Stimulated activated CD4-positive, alpha-beta T cell treated with anti-CD3 and anti-CD28 coated beads, Interleukin-2, amount 100 ng/mL, for 48 hours (primary cell): ENCODE results near the gene ZBTB12.
A peak's percentile ranks its signal among the peaks of the same experiment; 100 is the strongest.

Source experiments
- DNase-seq, 2 donors: peaks; one replicate each; pipeline ENCODE4 v3.0.0-alpha.2; 2020

Gene ZBTB12

DNA sequence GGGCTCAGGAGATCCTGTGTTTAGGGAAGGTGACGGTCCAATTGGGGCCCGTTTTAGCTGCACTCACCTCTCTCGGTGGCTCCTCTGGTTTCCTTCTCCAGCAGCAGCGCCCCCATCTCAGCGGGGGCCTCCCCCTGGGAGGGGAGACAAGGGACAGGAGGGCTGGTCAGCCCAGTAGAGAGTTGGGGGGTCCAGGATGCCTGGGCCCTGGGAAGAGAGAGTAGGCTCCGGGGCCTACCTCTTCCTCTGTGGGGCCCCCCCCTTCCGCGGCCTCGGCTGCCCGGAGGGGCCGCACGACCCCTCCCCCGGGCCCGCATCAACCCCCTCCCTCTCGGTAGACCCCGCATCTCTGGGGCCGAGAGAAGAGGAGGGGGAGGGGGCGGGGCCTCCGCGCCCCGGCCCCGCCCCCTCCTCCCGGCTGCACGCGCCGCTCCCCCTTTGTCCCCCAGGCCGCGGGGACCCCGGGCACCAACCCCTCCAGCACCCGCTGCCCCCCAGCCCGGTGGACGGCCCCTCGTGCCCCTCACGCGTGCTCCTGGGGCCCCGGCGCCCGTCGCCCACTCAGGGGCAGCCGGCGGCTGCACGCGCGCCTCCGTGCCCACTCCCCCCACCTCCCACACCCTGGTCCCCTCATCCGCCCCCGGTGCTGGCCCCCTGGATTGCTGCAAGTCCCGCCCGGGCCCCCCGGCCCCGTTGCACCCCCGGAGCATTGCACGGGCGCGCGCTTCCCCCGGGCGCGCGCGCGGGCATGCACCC lies 4.9 kb downstream of the ZBTB12 start:
- no peak for DNase-seq

DNA sequence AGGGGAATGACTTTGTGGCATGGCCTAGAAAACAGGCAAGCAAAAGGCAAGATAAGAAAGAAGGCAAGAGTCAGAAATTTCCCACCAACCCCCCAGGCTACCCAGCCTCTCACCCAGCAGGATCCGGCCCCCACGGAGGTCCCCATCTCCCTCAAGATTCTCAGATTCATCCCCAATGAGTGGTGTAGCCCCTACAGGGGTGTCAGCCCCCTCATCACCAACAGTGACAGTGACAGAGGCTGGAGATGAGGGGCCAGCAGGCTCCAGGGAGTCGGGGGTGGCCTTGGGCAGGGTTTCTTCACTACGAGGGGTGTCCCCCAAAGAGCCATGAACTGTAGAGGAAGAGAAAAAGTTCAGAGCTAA lies 5.4 kb downstream of the ZBTB12 start:
- no peak for DNase-seq

DNA sequence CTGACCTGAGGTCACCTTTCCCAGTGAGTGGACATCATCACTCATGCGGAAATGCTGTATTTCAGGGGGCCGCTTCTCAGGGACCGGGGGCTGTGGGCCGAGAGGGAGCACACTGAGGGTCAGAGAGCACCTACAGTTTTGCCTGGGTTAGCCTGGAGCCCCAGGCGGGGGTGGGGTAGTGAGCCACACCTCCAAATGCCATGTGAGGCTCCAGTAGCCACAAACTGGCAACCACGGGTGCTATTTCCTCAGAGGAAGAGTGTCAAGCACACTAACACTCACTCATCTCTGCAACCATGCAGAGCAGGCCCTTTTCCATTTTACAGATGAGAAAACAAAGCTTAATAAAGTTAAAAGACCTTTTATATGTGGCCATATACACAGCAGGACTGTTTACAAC lies 9.1 kb downstream of the ZBTB12 start:
- DNase-seq = no peak

DNA sequence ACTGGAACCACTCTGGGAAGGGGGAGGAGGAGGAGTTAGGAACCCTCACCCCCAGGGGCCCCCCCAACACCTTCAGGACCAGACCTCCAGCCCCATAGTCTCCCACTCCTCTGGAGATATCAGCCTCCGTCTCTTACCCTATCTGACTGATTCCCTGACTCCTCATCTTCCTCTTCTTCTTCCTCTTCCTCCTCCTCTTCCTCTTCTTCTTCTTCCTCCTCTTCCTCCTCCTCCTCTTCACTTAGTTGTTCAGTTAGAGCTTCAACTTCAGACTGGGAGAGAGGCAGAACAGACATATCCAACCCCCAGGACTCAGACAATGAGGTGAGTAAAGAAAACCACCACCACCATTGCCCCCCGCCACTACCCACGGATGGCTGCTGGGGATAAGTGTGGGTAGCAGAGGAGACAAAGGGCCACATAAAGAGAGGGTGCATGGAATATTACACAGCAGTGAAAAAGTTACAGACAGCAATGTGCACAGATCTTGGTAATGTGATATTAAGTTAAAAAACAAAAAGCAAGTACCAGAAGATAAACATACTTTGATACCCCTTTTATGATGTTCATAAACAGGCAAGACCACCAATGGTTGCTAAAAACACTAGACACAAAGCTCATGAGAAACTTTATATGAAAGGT lies 12.4 kb downstream of the ZBTB12 start:
- DNase-seq = no peak

DNA sequence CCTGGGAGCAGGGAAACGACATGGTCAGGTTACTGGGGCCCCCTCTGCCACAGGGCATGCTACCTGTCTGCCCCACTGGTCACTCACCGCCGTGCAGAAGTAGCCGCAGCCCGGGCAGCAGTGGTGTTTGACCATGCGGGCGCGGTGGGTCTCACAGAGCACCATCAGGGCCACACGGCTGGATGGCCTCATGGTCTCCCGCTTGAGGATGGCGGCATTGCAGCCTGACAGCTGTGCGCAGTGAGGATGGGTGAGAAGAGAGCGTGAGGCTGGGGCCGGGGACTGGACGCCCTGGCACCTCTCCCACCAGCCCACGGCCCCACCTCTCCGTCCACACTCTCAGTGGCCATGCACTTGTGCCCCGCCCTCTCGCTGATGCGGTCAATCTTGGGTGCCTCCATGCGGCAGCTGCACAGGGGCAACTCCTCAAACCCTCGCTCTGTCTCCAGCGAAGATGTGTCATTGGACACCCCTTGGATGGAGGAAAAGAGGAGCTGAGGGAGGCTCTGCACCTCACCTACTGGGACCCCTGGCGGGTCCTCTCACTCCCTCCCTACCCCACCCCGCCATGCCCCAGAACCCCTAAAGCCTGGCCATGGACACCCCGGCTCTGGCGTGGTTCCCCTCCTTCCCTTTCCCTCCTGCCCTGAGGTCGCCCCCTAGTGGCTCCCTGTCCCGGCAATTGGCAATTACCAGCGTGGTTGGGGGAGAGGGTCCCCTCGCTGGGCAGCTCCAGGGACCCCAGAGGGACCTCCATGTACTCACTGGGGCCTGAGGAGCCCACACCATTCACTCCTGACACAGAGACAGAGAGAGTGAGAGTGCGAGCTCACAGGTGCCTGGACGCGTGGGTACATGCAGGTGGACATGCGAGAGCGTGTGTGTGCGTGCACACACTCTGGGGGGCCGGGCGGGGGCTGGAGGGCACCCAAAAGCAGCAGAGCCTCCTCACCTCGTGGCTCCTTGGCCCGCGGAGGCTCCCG lies 13.3 kb downstream of the ZBTB12 start:
- DNase-seq = peak; percentile 52 to 62

DNA sequence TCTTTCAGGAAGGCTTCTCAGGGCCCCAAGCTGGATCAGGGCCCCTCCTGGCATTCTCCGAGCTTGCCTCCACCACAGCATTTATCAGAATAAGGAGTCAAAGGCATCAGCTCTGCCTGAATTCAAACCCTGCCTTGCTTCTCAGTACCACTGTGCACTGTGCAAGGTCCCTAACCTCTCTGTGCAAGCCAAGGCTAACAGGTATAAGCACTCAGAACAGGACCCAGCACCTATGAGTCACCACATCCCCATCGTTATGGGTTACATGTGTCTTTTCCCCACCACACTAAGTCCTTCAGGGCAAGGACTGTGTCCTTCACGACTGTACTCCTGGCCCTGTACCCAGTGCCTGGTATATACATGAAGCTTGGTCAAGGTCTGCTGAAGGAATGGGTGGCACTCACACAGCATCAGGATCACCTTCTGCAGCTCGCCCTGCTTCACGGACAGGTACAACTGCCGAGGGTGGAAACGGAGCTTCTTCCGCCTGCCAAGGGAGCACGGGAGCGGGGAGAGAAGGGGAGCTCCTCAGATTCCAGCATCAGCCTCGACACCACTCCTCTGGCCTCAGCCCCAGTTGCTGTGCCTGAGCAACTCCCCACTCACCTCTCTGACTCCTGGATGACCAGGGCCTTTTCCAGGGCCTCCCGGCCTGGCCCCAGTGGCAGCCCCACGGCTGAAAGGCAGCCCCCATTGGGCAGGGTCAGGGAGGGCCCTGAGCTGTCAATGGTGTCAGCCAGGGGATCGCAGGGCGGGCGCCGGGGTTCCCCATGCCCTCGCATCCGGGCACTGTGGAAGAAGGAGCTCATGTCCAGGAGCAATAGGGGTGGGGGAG lies 14.5 kb downstream of the ZBTB12 start:
- no peak for DNase-seq

DNA sequence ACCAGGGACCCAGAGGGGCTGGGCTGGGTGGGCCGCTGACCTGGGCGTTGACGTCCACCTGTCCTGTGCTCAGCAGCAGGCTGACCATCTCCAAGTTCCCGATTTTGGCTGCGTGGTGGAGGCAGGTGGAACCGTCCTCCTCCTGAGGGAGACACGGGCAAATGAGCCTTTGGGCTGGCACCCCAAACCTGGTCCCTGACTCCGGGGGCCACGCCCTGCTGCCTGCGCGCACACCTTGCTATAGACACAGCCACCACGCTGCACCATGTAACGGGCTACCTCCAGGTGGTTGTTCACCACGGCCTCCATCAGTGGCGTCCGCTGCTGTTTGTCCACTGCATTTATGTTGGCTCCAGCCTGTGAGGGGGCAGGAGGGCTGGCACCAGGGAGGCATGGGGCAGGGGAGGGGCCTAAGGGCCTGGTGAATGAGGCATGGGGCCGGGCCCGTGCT lies 15.3 kb downstream of the ZBTB12 start:
- no peak for DNase-seq

DNA sequence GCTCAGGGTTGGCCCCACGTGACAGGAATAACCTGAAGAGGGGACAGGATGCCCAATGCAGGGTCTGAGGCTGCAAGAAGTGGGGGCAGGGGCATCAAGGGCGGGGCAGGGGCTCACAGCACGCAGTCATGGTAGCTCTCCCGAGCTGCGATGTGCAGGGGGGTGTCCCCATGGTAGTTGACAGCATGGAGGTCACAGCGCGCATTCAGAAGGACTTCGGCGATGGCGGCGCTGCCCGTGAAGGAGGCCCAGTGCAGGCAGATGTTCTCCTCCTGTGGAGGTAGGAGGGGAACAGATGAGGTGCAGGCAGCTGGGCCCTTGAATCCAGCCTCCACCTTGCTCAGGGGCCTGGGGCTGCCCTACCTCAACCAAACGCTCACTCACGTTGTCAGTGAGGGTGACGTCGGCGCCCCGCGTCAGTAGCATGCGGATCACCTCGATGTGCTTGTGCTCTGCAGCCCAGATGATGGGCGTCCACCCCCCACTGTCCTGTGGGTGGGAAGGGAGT lies 17.3 kb downstream of the ZBTB12 start:
- no peak for DNase-seq

DNA sequence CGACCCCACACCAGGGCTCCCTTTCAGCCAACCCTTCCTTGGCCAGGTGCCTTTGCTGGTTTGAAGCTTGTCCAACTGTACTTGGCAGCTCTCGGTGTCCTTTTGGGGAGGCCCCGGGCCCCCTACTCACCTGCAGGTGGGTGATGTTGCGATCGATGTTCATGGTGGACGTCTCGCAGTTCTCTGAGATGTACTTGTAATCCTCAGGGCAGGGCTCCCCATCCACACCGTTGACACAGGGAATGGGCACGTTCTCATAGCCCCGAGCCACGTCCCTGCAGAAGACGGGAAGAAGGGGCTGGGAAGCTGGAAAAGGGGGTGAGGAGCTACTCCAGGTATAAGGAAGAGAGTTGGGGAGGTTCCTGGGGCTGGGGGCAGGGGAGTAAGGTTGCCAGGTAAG lies 18.2 kb downstream of the ZBTB12 start:
- no peak for DNase-seq

DNA sequence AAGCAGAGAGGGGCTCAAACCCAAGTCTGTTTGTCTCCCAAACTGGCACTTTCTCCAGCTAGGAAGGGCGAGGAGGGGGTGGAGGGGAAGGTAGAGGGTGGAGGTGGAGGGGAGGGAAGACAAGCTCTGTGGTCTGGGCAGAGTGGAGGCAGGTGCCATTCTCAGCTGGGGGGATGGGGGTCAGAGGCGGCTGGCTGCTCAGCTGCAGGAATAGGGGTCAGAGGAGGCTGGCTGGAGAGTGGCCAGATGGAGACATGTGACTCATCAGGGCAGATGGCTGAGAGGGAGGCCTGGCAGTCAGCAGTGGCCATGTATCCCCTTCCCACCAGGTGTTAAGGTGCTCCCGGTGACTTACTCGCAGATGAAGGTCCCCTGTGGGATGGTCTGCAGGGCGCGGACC lies 19.5 kb downstream of the ZBTB12 start:
- DNase-seq = no peak

DNA sequence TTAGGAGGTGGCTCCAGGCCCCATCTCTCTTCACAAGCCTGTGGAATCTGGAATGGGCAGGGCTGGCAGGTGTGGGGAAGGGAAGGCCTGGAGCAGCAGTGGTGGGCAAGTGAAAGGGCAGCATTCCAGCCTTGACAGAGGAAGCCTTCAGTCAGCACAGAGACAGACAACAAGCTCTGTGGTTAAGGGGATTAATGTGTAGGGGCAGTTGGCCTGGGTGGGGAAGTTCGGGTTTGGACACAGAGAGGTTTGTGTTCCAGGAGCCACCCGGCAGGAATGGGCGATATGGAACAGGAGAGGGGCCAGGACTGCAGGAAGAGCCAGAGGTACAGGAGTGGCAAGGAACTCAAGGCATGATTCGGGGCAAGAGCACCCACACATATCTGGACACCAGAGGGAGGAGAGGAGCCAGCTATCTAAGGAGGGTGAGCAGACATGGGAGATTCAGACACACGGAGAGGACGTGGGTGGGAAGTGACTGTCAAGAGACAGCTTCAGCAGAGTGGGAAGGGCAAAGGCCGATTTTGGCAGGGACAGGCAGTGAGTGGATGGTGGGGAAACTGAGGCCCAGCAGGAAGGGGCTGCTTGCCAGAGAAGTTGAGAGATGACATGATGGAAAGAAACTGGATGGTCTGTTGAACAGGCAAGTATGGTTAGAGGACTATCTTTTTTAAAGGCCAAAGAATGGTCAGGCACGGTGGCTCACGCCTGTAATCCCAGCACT lies 20.6 kb downstream of the ZBTB12 start:
- DNase-seq = no peak

DNA sequence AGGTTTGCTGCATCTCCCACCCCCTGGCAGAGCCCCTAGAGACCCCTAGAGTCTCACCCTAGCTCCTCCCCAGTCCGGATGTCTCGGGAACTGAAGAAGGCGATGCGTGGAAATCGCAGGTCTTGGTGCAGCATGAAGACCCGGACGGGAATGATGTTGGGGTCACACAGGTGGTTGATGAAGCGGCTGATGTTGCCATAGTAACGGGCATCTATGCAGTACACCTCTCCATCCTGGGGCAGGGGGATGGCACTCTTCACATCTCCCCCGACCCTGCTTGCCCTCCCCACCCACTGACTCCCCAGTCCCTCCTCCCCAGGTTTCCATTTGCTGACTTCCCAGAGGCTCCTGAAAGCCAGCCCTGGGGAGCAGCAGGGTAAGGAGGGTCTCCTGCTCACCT lies 21.3 kb downstream of the ZBTB12 start:
- DNase-seq = no peak

DNA sequence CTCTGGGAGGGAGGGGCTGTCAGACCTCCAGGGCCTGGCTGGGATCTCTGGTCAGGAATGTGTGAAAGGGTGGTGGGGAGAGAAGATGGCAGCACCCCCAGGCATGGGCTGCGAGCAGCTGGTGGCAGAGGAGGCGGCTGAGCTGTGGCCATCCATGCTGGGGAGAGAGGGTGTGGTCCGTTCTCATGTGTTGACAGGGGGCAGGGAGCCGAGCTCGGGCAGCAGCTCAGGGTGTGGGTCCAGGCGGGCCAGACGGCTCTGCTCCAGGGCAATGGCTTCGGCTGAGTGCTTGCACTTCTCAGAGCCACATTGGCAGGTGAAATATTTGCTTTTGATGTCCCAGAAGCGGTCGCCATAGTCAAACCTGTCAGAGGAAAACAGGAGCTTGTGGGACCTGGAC lies 22.0 kb downstream of the ZBTB12 start:
- no peak for DNase-seq

DNA sequence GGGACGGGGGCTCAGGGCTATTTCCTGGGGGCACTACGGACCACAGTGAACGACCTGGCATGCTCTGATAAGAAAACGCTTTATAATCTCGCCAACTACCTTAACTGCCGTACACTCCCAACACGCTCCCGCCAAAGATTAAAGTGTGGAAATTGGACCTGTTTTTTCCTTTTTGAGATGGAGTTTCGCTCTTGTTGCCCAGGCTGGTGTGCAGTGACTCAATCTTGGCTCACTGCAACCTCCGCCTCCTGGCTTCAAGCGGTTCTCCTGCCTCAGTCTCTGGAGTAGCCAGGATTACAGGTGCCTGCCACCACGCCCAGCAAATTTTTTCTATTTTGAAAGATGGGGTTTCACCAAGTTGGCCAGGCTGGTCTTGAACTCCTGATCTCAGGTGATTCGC lies 22.7 kb downstream of the ZBTB12 start:
- no peak for DNase-seq

DNA sequence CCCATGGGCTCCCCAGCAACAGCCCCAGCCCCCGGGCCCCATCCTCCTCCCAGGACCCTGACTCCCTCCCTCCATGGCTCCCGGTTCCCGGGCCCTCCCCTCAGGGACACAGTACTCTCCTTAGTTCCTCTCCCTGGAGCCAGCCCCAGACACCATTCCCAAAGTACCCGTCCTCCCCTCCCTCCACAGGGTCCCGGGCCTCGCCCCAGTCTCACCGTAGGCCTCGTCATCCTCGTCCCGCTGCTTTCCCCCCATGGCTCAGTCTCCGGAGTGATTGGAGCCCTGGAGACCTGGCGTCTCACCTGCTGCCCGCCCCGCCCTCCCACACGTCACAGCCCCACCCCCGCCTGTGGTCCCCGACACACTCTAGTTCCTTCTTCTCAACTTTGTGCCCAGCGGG lies 23.2 kb downstream of the ZBTB12 start, which contains the start of gene SLC44A4:
TSS of gene SLC44A4 (minus strand) at position 272 of the 400 bp plus-strand sequence. CDS start at position 255, 17 bp downstream.
- no peak for DNase-seq

DNA sequence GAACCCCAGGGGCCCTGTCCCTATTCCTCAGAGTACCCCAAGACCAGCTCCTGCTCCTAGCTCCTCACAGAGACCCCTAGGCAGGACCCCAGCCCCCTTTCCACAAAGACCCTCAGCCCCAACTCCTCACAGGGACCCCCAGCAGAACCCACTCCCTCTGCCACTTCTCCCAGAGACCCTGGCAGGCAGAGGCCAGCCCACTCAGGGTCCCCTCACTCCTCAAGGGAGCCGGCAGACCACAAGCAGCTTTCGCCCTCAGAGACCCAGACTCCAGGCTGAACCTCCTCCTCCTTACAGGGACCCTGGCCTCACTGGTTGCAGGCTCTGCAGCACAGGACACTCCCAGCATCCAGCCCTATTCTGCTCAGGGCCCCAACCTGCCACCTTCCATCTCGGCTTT lies 23.7 kb downstream of the ZBTB12 start:
- DNase-seq = no peak

DNA sequence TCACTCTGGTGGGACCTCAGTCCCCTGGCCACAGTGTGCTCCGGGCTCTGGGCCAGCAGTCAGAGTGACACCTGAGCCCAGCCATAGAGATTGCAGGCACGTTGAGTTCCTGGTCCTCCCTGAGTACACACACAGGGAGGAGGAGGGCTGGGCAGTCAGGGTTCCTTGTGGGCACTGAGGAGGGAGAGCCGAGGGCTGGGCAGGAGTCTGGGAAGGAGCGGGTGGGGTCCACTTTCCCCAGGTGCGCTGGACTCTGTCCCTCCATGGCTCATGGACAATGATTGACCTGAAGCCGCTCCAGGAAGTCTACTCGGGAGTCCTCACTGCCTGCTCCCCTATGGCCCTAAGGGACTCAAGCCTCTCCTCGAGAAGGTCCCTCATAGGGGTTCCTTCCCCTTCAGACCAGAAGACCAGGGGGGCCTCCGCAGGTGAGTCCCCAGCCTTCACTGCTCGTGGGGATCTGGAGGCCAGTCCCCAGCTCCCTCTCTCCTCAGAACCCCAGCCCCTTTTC lies 24.2 kb downstream of the ZBTB12 start:
- no peak for DNase-seq

DNA sequence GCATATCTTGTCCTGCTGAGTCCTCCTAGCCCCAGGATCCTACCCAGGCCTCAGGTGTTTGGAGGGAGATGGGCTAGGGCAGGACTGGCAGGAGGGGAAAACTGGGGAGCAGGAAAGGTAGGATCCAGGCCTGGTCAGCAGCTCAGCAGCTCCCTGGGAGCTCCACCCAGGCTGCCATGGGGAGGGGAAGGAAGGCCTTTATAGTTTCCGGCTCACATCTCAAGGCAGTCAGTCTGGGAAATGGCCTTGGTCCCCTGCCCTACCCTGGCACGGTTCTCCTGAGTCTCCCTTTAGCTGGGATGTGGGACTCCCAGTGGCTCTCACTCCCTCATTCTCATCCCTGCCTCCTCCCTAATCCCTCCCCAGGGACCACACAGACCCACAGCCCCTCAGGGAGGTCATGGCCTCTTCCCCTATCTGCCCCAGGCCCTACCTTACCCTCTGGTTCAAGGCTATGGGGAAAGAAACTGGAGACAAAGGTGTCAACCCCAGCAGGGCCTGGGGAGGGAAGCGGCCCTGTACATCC lies 24.7 kb downstream of the ZBTB12 start:
- DNase-seq = no peak

DNA sequence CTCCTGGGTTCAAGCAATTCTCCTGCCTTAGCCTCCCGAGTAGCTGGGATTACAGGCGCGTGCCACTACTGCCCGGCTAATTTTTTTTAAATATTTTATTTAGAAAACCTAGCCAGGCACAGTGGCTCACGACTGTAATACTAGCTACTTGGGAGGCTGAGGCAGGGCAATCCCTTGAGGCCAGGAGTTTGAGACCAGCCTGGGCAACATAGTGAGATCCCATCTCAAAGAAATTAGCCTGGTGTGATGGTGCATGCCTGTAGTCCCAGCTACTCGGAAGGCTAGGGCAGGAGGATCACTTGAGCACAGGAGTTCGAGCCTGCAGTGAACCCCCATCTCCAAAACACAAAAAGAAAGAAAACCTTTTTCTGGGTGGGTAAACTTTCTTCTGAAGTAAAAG lies 25.5 kb downstream of the ZBTB12 start:
- DNase-seq = no peak

DNA sequence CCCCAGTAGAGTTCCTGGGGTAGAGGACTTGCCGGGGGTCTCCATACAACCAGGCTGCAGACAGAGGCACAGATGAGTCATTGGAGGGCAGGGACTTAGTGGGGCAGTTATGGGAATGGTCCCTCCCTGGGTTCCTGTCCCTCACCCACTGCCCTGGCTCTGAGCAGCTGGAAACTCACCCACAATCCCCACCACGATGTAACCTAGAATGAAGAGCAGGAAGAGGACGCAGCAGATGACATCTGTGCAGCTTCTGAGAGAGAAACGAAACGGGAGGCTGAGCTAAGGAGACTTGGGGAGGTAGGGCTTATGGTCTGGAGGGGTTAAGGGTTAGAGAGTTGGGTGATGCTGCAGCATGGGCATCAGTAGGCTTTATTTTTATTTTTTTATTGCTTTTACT lies 26.0 kb downstream of the ZBTB12 start:
- no peak for DNase-seq
